Keratinocyte (primary cell): ENCODE results near the gene GHRHR.

Experiments used
- CTCF ChIP-seq, 3 experiments: IDR thresholded peaks in 1 of 3; conservative IDR thresholded peaks in 1 of 3; optimal IDR thresholded peaks in 1 of 3; 2 replicates in 2 of 3; 3 replicates in 1 of 3; pipeline versions ENCODE3 to v1.5.1; 2011; ENCODE audit warnings: low read length in 3 of 3, mild to moderate bottlenecking in 3 of 3, moderate library complexity in 2 of 3, control low read depth in 1 of 3, inconsistent platforms in 1 of 3; ENCODE audit not compliant: insufficient read depth in 2 of 3; ENCODE audit errors: extremely low read depth in 1 of 3
- EZH2 ChIP-seq: IDR thresholded peaks from one replicate; pipeline ENCODE4 v1.6.1; 2012; ENCODE audit warnings: inconsistent platforms, mild to moderate bottlenecking, low read length, moderate library complexity

- TF ChIP-seq CTCF (optimal IDR thresholded peaks at IDR 0.05 in 1 of 3, IDR thresholded peaks at IDR 0.05 in 1 of 3, conservative IDR thresholded peaks at IDR 0.05 in 1 of 3; ENCODE audit: extremely low read depth in 1 of 3, insufficient read depth in 2 of 3, low read length in 3 of 3) (no peak), EZH2 (no peak)
Measured at GRCh38 chr7:30923009-30923773, 40.6 kb upstream of the GHRHR start.
